Myocyte (in vitro differentiated cells): ENCODE data around the gene QSER1. TPM values are rescaled to one million over a fixed set of nuclear protein-coding genes. Genes with fewer than 3 reads are reported as not detected.
A peak's percentile ranks its signal among the peaks of the same experiment; 100 is the strongest.
"Not testable (repeated sequence)": the region's sequence is repeated elsewhere in the genome, so short reads cannot be mapped to it uniquely, and the experiment has no call there.

Source experiments
- DNase-seq: peaks from one replicate; pipeline ENCODE4 v3.0.0-alpha.2; 2012; ENCODE audit warnings: low read depth
- total RNA-seq: library from RNA; depleted of rRNA; stranded (reverse); fragments of >200 nt; gene quantifications from 2 replicates; pipeline ENCODE4 v1.2.3, GENCODE V29; 2014

QSER1 gene
- total RNA-seq, 1 donor from 2014 or later, result 19.2 TPM

- DNase-seq, result no peak
Observed at GRCh38 chr11:32991898-32992297, 99.3 kb downstream of the QSER1 start.

GRCh38 chr11:33000181-33000580 lies 107.6 kb downstream of the QSER1 start:
- DNase-seq, result peak; percentile 80

GRCh38 chr11:33001281-33001680 lies 108.7 kb downstream of the QSER1 start:
- peak; percentile 74 for DNase-seq

- no peak for DNase-seq
Observed at GRCh38 chr11:33001751-33002542, 109.3 kb downstream of the QSER1 start.

GRCh38 chr11:33005175-33005574 lies 112.6 kb downstream of the QSER1 start:
- no peak for DNase-seq

GRCh38 chr11:33006010-33006409 lies 113.4 kb downstream of the QSER1 start:
- no peak for DNase-seq

- no peak for DNase-seq
Observed at GRCh38 chr11:33013755-33014154, 121.1 kb downstream of the QSER1 start.

GRCh38 chr11:33015621-33016551 lies 123.3 kb downstream of the QSER1 start, which contains the start of gene DEPDC7:
TSS of gene DEPDC7 (plus strand) at chr11:33015878. CDS start at chr11:33015956, 78 bp downstream.
- peak; percentile 95 for DNase-seq

- DNase-seq, result no peak
Observed at GRCh38 chr11:33016654-33017053, 124.0 kb downstream of the QSER1 start.

- DNase-seq, result no peak
Observed at GRCh38 chr11:33017478-33017877, 124.9 kb downstream of the QSER1 start.

GRCh38 chr11:33017965-33018364 lies 125.4 kb downstream of the QSER1 start:
- DNase-seq, result no peak

- peak; percentile 40 for DNase-seq
Observed at GRCh38 chr11:33018840-33019239, 126.2 kb downstream of the QSER1 start.

- DNase-seq, result no peak
Observed at GRCh38 chr11:33021501-33021900, 128.9 kb downstream of the QSER1 start.

GRCh38 chr11:33021937-33022336 lies 129.3 kb downstream of the QSER1 start:
- no peak for DNase-seq

GRCh38 chr11:33025339-33025722 lies 132.7 kb downstream of the QSER1 start:
- DNase-seq, result no peak

- DNase-seq, result no peak
Observed at GRCh38 chr11:33027233-33027632, 134.6 kb downstream of the QSER1 start.

GRCh38 chr11:33027846-33028536 lies 135.4 kb downstream of the QSER1 start:
- no peak for DNase-seq

- no peak for DNase-seq
Observed at GRCh38 chr11:33028537-33028914, 135.9 kb downstream of the QSER1 start.

- DNase-seq, result not testable (repeated sequence)
Observed at GRCh38 chr11:33029218-33029617, 136.6 kb downstream of the QSER1 start.
